ENCODE measurements around the gene ACTL6B.
"Not testable (repeated sequence)": the region's sequence is repeated elsewhere in the genome, so short reads cannot be mapped to it uniquely, and the experiment has no call there.

Gene ACTL6B

GRCh38 chr7:100655908-100656674, at the start of gene ACTL6B:
Gene ACTL6B (minus strand): TSS chr7:100656448. CDS start chr7:100656354, 94 bp downstream.
- H3K4me3 ChIP-seq (ENCODE audit: low read depth, low read length): no peak within 1 kb of the TSS
- in situ Hi-C loops (cut with HindIII; ENCODE audit: low sequenced_read_pairs): no loop called here
- TF ChIP-seq CTCF (IDR thresholded peaks at IDR 0.05; ENCODE audit: low read depth, low read length): no peak
- peak; percentile 23 for DNase-seq (ENCODE audit: low read depth, low spot score)

- DNase-seq (ENCODE audit: low read depth, low spot score): peak; percentile 72
- TF ChIP-seq CTCF (IDR thresholded peaks at IDR 0.05; ENCODE audit: low read depth, low read length): peak; percentile 94
- in situ Hi-C loops (cut with HindIII; ENCODE audit: low sequenced_read_pairs): no loop called here
- H3K4me3 ChIP-seq (ENCODE audit: low read depth, low read length): peak overlapping the region; percentile 82
These were observed 49.1 kb upstream of the ACTL6B start for GRCh38 chr7:100705320-100705752.

GRCh38 chr7:100701089-100701488, 44.8 kb upstream of the ACTL6B start:
- in situ Hi-C loops (cut with HindIII; ENCODE audit: low sequenced_read_pairs): not testable (repeated sequence)

GRCh38 chr7:100699018-100699417, 42.8 kb upstream of the ACTL6B start:
- H3K4me3 ChIP-seq (ENCODE audit: low read depth, low read length): no peak overlapping the region
- DNase-seq (ENCODE audit: low read depth, low spot score): no peak
- in situ Hi-C loops (cut with HindIII; ENCODE audit: low sequenced_read_pairs): no loop called here
- no peak for TF ChIP-seq CTCF (IDR thresholded peaks at IDR 0.05; ENCODE audit: low read depth, low read length)

More at GRCh38 chr7:100701089-100701488, 44.8 kb upstream of the ACTL6B start:
- not testable (repeated sequence) for DNase-seq (ENCODE audit: low read depth, low spot score); H3K4me3 ChIP-seq (ENCODE audit: low read depth, low read length)

- H3K4me3 ChIP-seq (ENCODE audit: low read depth, low read length): no peak overlapping the region
- no peak for TF ChIP-seq CTCF (IDR thresholded peaks at IDR 0.05; ENCODE audit: low read depth, low read length)
- DNase-seq (ENCODE audit: low read depth, low spot score): no peak
- in situ Hi-C loops (cut with HindIII; ENCODE audit: low sequenced_read_pairs): no loop called here
These were observed 39.9 kb upstream of the ACTL6B start for GRCh38 chr7:100696123-100696521.

GRCh38 chr7:100694098-100694745, 38.0 kb upstream of the ACTL6B start, which contains the start of gene GIGYF1:
Gene GIGYF1 (minus strand): TSS chr7:100694250. CDS start chr7:100688238, 6,012 bp downstream.
- in situ Hi-C loops (cut with HindIII; ENCODE audit: low sequenced_read_pairs): no loop called here
- TF ChIP-seq CTCF (IDR thresholded peaks at IDR 0.05; ENCODE audit: low read depth, low read length): no peak

More at GRCh38 chr7:100694098-100694745, 38.0 kb upstream of the ACTL6B start, which contains the start of gene GIGYF1:
- H3K4me3 ChIP-seq (ENCODE audit: low read depth, low read length): peak within 1 kb of the TSS; percentile 74
- peak; percentile 48 for DNase-seq (ENCODE audit: low read depth, low spot score)

All from astrocyte of the spinal cord (primary cell).